Esophagus muscularis mucosa (tissue), 4 donors: ENCODE measurements around the gene RAF1. TPM values are rescaled to one million over a fixed set of nuclear protein-coding genes. Genes with fewer than 3 reads are reported as not detected.
"Not testable (repeated sequence)": the region's sequence is repeated elsewhere in the genome, so short reads cannot be mapped to it uniquely, and the experiment has no call there.

Experiments
- DNase-seq: peaks from one replicate; pipeline ENCODE4 v3.0.0-alpha.2; 2017; ENCODE audit errors: extremely low spot score
- H3K27ac ChIP-seq, 4 donors: fragments of 200-600 bp; sonication (generic); replicated peaks in 1 of 4; 1 replicate in 3 of 4; 2 replicates in 1 of 4; pipeline ENCODE4 v1.5.1; 2016 to 2019; ENCODE audit warnings: mild to moderate bottlenecking in 1 of 4
- H3K27me3 ChIP-seq, 4 donors: fragments of 200-600 bp; sonication (generic); one replicate each; pipeline versions ENCODE4 v1.5.1 to v1.6.0; 2016 to 2019
- H3K36me3 ChIP-seq, 4 donors: fragments of 200-600 bp; sonication (generic); one replicate each; pipeline ENCODE4 v1.5.1; 2016 to 2019
- H3K4me1 ChIP-seq, 4 donors: fragments of 200-600 bp; sonication (generic); one replicate each; pipeline ENCODE4 v1.5.1; 2016 to 2019
- H3K4me3 ChIP-seq, 4 donors: fragments of 200-600 bp; sonication (generic); 1 replicate in 2 of 4; 2 replicates in 2 of 4; pipeline ENCODE4 v1.5.1; 2016 to 2019; ENCODE audit warnings: mild to moderate bottlenecking in 4 of 4, moderate library complexity in 1 of 4
- H3K9me3 ChIP-seq, 4 donors: fragments of 200-600 bp; sonication (generic); 1 replicate in 3 of 4; 2 replicates in 1 of 4; pipeline ENCODE4 v1.5.1; 2016 to 2019
- EP300 ChIP-seq: sonication (generic); formaldehyde crosslinking; IDR thresholded peaks from one replicate; pipeline ENCODE4 v1.6.1; 2017; ENCODE audit warnings: antibody characterized with exemption
- POLR2A ChIP-seq: fragments of 450-650 bp; IDR thresholded peaks from one replicate; pipeline ENCODE4 v1.6.1; 2017; ENCODE audit warnings: antibody characterized with exemption, moderate library complexity, mild to moderate bottlenecking, low read depth
- POLR2AphosphoS5 ChIP-seq, 2 donors: sonication (generic); formaldehyde crosslinking; IDR thresholded peaks; one replicate each; pipeline ENCODE4 v1.6.1; 2017; ENCODE audit warnings: antibody characterized with exemption in 2 of 2
- WGBS: methylation state at CpG from one replicate; pipeline ENCODE4 v1.1.5; 2018; 5-methylcytosine and 5-hydroxymethylcytosine counted together
- intact Hi-C: fragments of 100-400 bp; cut with DNase I; formaldehyde crosslinking; loops from one replicate; pipeline ENCODE4 v1.15.1; 2023
- total RNA-seq, 4 donors: library from RNA; depleted of rRNA; stranded (reverse); fragments of >200 nt; gene quantifications; one replicate each; pipeline versions ENCODE4 v1.1.0 to v1.2.1, GENCODE V29; 2016
- TF ChIP-seq, protein P1 (sequence below), 3 experiments: fragments of 200-600 bp in 2 of 3; fragments of 450-650 bp in 1 of 3; sonication (generic) in 2 of 3; IDR thresholded peaks; one replicate each; pipeline ENCODE4 v1.5.1; 2017 to 2019; ENCODE audit warnings: antibody characterized with exemption in 3 of 3, mild to moderate bottlenecking in 2 of 3, moderate library complexity in 1 of 3

Gene RAF1
- total RNA-seq, 4 donors from 2014 or later, result 113 to 153 (median 116) TPM

DNA sequence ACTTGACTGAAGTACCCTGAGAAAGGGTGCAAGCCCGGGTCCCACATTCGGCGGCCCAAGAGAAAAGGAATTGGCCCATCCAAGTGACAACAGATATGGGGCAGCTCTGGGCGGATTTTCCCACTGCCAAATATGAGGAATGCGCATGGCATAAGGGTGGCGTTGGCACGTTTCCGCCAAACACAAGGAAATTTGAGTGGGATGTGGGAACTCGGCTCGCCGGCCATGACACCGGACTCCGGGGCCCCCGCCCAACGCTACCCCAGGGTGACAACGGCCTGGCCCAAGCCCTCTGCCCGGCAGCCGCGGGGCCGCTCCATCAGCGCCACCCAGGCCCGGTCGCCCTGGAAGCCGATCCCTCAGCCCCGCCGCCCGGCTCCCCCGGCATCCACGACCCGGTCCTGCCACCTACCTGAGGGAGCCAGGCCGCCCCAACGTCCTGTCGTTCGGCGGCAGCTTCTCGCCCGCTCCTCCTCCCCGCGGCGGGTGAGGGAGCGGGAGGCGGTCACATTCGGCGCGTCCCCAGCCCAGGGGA lies 449 bp downstream of the RAF1 start:
- WGBS, result under 1% methylated on average over 14 of the region's 45 CpGs
- peak overlapping the region; percentile 99 to 100 (median 100) for H3K27ac ChIP-seq
- TF ChIP-seq POLR2AphosphoS5 (IDR thresholded peaks at IDR 0.05), result no peak
- TF ChIP-seq EP300, result no peak
- no peak for TF ChIP-seq POLR2A
- TF ChIP-seq, protein P1, sequence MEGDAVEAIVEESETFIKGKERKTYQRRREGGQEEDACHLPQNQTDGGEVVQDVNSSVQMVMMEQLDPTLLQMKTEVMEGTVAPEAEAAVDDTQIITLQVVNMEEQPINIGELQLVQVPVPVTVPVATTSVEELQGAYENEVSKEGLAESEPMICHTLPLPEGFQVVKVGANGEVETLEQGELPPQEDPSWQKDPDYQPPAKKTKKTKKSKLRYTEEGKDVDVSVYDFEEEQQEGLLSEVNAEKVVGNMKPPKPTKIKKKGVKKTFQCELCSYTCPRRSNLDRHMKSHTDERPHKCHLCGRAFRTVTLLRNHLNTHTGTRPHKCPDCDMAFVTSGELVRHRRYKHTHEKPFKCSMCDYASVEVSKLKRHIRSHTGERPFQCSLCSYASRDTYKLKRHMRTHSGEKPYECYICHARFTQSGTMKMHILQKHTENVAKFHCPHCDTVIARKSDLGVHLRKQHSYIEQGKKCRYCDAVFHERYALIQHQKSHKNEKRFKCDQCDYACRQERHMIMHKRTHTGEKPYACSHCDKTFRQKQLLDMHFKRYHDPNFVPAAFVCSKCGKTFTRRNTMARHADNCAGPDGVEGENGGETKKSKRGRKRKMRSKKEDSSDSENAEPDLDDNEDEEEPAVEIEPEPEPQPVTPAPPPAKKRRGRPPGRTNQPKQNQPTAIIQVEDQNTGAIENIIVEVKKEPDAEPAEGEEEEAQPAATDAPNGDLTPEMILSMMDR (IDR thresholded peaks at IDR 0.05), result no peak
- H3K4me1 ChIP-seq, result peaks cover 32 to 51% (median 51%) of the 10 kb centered on the region in 4 donors
- no peaks in the 10 kb centered on the region for H3K9me3 ChIP-seq
- no peak for DNase-seq
- H3K4me3 ChIP-seq, result peak overlapping the region; percentile 87 to 100 (median 96)
- intact Hi-C loops, result loop anchor here (1.0 to 10.0 kb wide), 2 partner anchors 106 to 179 kb away; partner anchors contain the start of genes MKRN2 and TSEN2
- H3K27me3 ChIP-seq, result no peaks in the 10 kb centered on the region
- H3K36me3 ChIP-seq, result no peaks in the 10 kb centered on the region

DNA sequence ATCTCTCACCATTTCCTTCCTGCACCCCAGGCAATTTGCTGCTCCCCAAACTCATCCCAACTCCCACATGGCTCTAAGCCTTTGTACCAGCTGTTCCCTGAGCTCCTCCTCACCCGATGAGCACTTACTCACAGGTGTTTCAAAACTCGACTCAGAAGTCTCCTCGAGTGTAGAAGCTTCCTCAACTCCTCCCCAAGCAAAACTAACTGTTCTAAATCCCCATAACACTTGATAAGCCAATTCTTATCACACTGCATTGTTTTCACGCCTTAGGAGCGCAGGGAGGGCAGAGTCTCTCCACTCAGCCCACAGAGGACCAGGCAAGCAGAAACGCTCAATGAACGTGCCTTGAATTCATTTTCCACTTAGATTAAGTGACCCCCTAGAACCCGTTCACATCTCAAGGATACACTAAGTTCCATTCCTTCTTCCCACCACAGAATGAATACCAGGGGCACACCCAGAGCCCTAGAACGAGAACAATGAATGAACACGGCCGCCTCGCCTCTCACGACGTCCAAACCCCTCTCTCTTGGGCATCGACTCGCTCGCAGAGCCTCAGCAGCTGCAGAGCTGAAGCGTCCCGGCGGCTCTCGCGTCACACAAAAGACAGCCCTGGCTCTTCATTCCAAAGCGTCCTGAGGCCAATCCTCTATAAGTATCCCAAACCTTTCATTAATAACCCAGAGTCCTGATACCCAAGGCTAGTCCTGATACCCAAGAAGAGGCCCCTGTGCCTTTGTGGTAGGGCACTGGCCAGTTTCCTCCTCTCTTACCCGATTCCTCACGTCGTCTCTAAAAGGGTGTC lies 1.1 kb downstream of the RAF1 start:
- 0% methylated on average over 16 of the region's 26 CpGs for WGBS
- H3K36me3 ChIP-seq, result no peaks in the 10 kb centered on the region
- peak overlapping the region; percentile 87 to 100 (median 96) for H3K4me3 ChIP-seq
- no peaks in the 10 kb centered on the region for H3K27me3 ChIP-seq
- H3K4me1 ChIP-seq, result peaks cover 39 to 58% (median 57%) of the 10 kb centered on the region in 4 donors
- peak overlapping the region; percentile 99 to 100 (median 100) for H3K27ac ChIP-seq
- TF ChIP-seq POLR2A, result peak; percentile 25
- TF ChIP-seq EP300, result no peak
- TF ChIP-seq POLR2AphosphoS5 (IDR thresholded peaks at IDR 0.05), result peak; percentile 5 to 67
- TF ChIP-seq, protein P1 (IDR thresholded peaks at IDR 0.05), result no peak
- no peaks in the 10 kb centered on the region for H3K9me3 ChIP-seq
- no peak for DNase-seq
- intact Hi-C loops, result loop anchor here (1.0 to 10.0 kb wide), 2 partner anchors 105 to 178 kb away; partner anchors contain the start of genes MKRN2 and TSEN2

DNA sequence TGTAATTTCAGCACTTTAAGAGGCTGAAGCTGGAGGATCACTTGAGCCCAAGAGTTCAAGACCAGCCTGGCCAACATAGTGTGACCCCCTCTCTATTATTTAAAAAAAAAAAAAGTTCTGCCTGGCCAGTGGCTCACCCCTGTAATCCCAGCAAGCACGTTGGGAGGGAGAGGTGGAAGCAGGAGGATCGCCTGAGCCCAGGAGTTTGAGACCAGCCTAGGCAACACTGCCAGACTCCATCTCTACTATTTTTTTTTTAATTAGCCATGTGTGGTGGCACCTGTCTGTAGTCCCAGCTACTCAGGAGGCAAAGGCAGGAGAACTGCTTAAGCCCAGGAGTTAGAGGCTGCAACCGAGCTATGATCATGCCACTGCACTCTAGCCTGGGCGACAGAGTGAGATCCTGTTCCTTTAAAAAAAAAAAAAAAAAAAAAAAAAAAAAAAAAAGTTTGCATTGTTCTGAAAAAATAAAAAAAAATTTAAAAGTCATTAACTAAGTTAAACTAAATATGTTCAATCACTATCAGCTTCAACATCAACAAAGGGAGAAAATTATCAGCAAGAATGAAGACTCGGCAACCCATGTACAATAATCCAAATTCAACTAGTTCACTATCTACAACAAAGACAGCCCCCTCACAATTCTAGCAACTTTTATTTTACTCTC lies 1.9 kb downstream of the RAF1 start:
- TF ChIP-seq POLR2A, result no peak
- no peak for TF ChIP-seq POLR2AphosphoS5 (IDR thresholded peaks at IDR 0.05)
- TF ChIP-seq, protein P1 (IDR thresholded peaks at IDR 0.05), result no peak
- TF ChIP-seq EP300, result no peak
- DNase-seq, result no peak

DNA sequence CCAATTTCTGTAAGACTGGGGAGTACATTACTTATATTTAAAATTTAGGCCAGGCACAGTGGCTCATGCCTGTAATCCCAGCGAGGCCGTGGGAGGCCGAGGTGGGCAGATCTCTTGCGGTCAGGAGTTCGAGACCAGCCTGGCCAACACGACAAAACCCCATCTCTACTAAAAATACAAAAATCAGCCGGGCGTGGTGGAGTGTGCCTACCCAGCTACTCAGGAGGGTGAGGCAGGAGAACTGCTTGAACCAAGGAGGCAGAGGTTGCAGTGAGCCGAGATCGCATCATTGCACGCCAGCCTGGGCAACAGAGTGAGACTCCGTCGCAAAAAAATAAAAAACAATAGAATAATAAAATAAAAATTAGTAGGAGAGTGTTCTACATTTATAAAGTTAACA lies 2.5 kb downstream of the RAF1 start:
- DNase-seq, H3K36me3 ChIP-seq, H3K9me3 ChIP-seq, H3K27me3 ChIP-seq: not testable (repeated sequence)
- H3K4me1 ChIP-seq, result peaks cover 53 to 72% (median 71%) of the 10 kb centered on the region in 4 donors
- peak overlapping the region in 3 of 4 donors; percentile 99 to 100 (median 100) for H3K27ac ChIP-seq
- peak overlapping the region in 2 of 4 donors; percentile 93 to 100 for H3K4me3 ChIP-seq
- intact Hi-C loops, result loop anchor here (10.0 kb wide), 1 partner anchor 177 kb away; the partner anchor contains the start of gene TSEN2
- WGBS, result 74% methylated on average over 13 of the region's 13 CpGs

More for the DNA sequence above, 1.9 kb downstream of the RAF1 start:
- Histone ChIP-seq H3K27ac (peak overlapping the region; percentile 99 to 100 (median 100)), H3K4me1 (peaks cover 46 to 65% (median 65%) of the 10 kb centered on the region in 4 donors), H3K4me3 (peak overlapping the region; percentile 87 to 100 (median 96)), H3K36me3 (no peaks in the 10 kb centered on the region), H3K27me3 (no peaks in the 10 kb centered on the region), H3K9me3 (no peaks in the 10 kb centered on the region)
- 16% methylated on average over 5 of the region's 5 CpGs for WGBS
- intact Hi-C loops, result loop anchor here (10.0 kb wide), 1 partner anchor 177 kb away; the partner anchor contains the start of gene TSEN2

DNA sequence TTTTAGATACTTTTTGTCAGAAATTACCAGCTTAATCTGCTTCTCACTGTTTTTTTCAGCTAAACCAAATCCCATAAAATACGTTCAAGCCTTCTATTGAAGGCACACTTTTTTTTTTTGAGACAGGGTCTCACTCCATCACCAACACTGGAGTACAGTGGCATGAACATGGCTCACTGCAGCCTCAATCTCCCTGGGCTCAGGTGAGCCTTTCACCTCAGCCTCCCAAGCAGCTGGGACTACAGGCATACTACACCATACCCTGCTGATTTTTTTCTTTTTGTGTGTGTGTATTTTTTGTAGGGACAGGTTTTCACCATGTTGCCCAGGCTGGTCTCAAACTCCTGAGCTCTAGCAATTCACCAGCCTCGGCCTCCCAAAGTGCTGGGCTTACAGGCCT lies 3.7 kb downstream of the RAF1 start:
- H3K4me3 ChIP-seq, result peak overlapping the region in 1 of 4 donors; percentile 2
- H3K27ac ChIP-seq, result peak overlapping the region; percentile 41 to 100 (median 100)
- H3K4me1 ChIP-seq, result peaks cover 60 to 84% (median 82%) of the 10 kb centered on the region in 4 donors
- no peaks in the 10 kb centered on the region for H3K36me3 ChIP-seq
- TF ChIP-seq EP300 (no peak), POLR2AphosphoS5 (IDR thresholded peaks at IDR 0.05) (no peak), POLR2A (no peak)
- TF ChIP-seq, protein P1 (IDR thresholded peaks at IDR 0.05), result no peak
- intact Hi-C loops, result loop anchor here (10.0 kb wide), 1 partner anchor 175 kb away; the partner anchor contains the start of gene TSEN2
- H3K27me3 ChIP-seq, result no peaks in the 10 kb centered on the region
- H3K9me3 ChIP-seq, result no peaks in the 10 kb centered on the region
- DNase-seq, result no peak
- 58% methylated on average over 2 of the region's 2 CpGs for WGBS
